ENCODE measurements around the gene HCK. TPM values are rescaled to one million over a fixed set of nuclear protein-coding genes. Genes with fewer than 3 reads are reported as not detected.

HCK gene
- total RNA-seq, 1 donor from 2014 or later = not detected

DNA sequence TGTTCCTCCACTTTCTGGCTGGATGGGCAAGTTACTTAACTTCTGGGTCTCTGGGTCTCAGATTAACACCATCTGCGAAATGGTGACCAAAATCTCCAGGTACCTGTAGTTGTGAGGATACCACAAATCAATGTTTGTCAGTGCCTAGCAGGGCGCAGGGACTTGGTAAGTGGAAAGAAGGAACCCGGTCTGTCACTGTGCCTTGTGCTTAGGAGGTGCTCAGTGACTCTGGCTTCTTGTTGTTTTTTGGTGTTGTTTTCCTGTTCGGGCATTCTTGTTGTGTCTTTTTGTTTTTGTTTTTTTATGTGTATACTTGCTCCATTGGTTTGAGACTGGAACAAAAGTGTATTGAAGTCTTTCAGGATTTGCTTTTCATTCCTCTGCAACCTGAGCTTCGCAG lies 75.3 kb downstream of the HCK start:
- H3K27me3 Mint-ChIP-seq (ENCODE audit: low read depth) = no peaks in the 10 kb centered on the region
- no peak for DNase-seq (ENCODE audit: low read depth, low spot score)
- no peak overlapping the region for H3K4me3 Mint-ChIP-seq
- H3K4me1 Mint-ChIP-seq = peaks cover 9% of the 10 kb centered on the region
- H3K27ac Mint-ChIP-seq (ENCODE audit: unreplicated experiment) = no peak overlapping the region
- TF ChIP-seq, protein P1, sequence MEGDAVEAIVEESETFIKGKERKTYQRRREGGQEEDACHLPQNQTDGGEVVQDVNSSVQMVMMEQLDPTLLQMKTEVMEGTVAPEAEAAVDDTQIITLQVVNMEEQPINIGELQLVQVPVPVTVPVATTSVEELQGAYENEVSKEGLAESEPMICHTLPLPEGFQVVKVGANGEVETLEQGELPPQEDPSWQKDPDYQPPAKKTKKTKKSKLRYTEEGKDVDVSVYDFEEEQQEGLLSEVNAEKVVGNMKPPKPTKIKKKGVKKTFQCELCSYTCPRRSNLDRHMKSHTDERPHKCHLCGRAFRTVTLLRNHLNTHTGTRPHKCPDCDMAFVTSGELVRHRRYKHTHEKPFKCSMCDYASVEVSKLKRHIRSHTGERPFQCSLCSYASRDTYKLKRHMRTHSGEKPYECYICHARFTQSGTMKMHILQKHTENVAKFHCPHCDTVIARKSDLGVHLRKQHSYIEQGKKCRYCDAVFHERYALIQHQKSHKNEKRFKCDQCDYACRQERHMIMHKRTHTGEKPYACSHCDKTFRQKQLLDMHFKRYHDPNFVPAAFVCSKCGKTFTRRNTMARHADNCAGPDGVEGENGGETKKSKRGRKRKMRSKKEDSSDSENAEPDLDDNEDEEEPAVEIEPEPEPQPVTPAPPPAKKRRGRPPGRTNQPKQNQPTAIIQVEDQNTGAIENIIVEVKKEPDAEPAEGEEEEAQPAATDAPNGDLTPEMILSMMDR (conservative IDR thresholded peaks at IDR 0.05) = no peak
- peaks cover 2% of the 10 kb centered on the region for H3K9me3 Mint-ChIP-seq
- H3K36me3 Mint-ChIP-seq (ENCODE audit: low read depth) = peaks cover 18% of the 10 kb centered on the region

DNA sequence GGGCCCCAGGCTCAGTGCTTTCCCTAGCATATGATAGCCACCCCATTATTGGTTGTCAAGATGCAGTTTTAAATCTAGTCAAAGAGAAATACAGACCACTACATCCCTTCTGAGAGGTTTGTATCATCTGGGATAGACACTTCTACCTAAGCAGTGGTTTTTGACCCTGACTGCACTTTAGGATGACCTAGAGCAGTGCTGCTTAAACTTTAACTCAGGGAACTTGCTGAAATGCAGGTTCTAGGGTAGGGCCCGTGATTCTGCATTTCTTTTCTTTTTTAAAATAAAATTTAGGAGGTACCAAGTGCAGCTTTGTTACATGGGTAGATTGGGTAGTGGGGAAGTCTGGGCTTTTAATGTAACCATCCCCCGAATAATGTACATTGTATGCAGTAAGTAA lies 76.1 kb downstream of the HCK start:
- no peak for DNase-seq (ENCODE audit: low read depth, low spot score)
- TF ChIP-seq, protein P1 (conservative IDR thresholded peaks at IDR 0.05) = no peak
- Mint-ChIP-seq H3K36me3 (ENCODE audit: low read depth) (peaks cover 15% of the 10 kb centered on the region), H3K27me3 (ENCODE audit: low read depth) (no peaks in the 10 kb centered on the region), H3K4me3 (no peak overlapping the region), H3K9me3 (peaks cover 2% of the 10 kb centered on the region), H3K4me1 (peaks cover 9% of the 10 kb centered on the region), H3K27ac (ENCODE audit: unreplicated experiment) (no peak overlapping the region)

DNA sequence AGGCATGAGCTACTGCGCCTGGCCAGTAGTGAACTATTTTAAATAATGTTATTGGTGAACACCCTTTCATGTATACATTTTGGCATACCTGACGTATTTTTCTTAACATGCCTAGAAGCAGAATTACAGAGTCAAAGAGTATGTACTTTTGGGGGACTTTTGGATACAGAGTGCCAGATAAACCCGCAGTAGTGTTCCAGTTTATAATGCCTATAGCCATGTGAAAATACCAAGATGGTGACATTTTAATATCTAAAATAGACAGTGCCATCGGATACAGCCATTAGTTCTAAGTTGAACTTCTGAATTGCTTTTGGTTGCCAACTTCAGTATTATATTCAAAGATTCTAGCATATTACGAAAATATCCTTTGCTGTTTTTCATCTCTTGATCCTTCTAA lies 77.8 kb downstream of the HCK start:
- TF ChIP-seq, protein P1 (conservative IDR thresholded peaks at IDR 0.05) = no peak
- H3K27ac Mint-ChIP-seq (ENCODE audit: unreplicated experiment) = no peak overlapping the region
- peaks cover 9% of the 10 kb centered on the region for H3K4me1 Mint-ChIP-seq
- no peak overlapping the region for H3K4me3 Mint-ChIP-seq
- H3K36me3 Mint-ChIP-seq (ENCODE audit: low read depth) = peaks cover 7% of the 10 kb centered on the region
- DNase-seq (ENCODE audit: low read depth, low spot score) = no peak
- no peaks in the 10 kb centered on the region for H3K27me3 Mint-ChIP-seq (ENCODE audit: low read depth)
- H3K9me3 Mint-ChIP-seq = no peaks in the 10 kb centered on the region

DNA sequence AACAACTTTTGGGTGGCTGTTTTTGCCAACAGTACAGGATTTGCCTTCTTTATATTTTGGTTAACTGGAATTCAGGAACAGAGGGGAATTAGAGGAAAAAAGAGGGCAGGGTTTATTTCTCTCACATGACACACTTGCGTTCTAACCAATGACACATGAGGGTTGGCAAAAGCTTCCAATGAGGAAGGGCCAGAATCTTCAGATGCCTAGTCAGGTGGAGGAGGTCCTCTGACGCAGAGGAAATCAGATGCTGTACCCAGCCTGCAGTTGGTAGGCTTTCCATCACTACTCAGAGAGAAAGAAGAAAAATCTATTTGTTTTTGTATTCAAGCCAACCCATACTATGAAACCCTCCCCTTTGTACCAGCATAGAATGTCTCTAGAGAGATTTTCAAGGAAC lies 78.3 kb downstream of the HCK start:
- Mint-ChIP-seq H3K4me1 (peaks cover 9% of the 10 kb centered on the region), H3K4me3 (no peak overlapping the region), H3K27ac (ENCODE audit: unreplicated experiment) (no peak overlapping the region), H3K36me3 (ENCODE audit: low read depth) (peaks cover 5% of the 10 kb centered on the region), H3K27me3 (ENCODE audit: low read depth) (no peaks in the 10 kb centered on the region), H3K9me3 (no peaks in the 10 kb centered on the region)
- no peak for DNase-seq (ENCODE audit: low read depth, low spot score)
- TF ChIP-seq, protein P1 (conservative IDR thresholded peaks at IDR 0.05) = no peak

DNA sequence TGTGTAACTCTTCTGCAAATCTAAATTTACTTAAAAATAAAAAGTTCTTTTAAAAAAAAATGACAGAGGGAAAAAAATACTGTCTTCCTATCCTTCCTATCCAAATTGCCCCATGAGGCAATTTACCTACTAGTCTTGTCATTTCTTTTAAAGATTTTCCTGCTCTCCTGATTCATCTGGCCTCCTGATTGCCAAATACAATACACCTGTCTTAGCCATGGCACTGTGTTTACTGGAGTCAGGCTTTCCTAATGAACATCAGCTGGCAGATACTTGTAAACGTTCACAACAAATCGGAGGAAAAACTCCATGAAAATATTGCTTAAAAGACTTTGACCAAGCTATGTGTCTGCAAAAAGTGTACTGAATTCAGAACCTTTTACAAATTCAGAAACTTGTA lies 78.9 kb downstream of the HCK start:
- TF ChIP-seq, protein P1 (conservative IDR thresholded peaks at IDR 0.05) = no peak

More for the DNA sequence above, 78.9 kb downstream of the HCK start:
- no peaks in the 10 kb centered on the region for H3K27me3 Mint-ChIP-seq (ENCODE audit: low read depth)
- no peak for DNase-seq (ENCODE audit: low read depth, low spot score)
- H3K27ac Mint-ChIP-seq (ENCODE audit: unreplicated experiment) = no peak overlapping the region
- H3K4me3 Mint-ChIP-seq = no peak overlapping the region
- no peaks in the 10 kb centered on the region for H3K9me3 Mint-ChIP-seq
- H3K4me1 Mint-ChIP-seq = peaks cover 9% of the 10 kb centered on the region
- peaks cover 5% of the 10 kb centered on the region for H3K36me3 Mint-ChIP-seq (ENCODE audit: low read depth)
